HepG2 (cell line): ENCODE results near the gene PACS2. TPM values are rescaled to one million over a fixed set of nuclear protein-coding genes. Genes with fewer than 3 reads are reported as not detected.
A peak's percentile ranks its signal among the peaks of the same experiment; 100 is the strongest.

Experiments used
- ATAC-seq: fragments of 200-7000 bp; cut with Tn5 transposase; 3 replicates; pipeline ENCODE4 v1.9.1; 2020; ENCODE audit warnings: mild to moderate bottlenecking, moderate library complexity
- BruUV-seq: library from RNA; stranded (reverse); fragments of 400-500 nt; replicated peaks from 2 replicates; lab custom pipeline; 2021; lab: Mats Ljungman, UMichigan
- CTCF ChIA-PET: fragments of 300-600 bp; formaldehyde crosslinking; extraction: SDS; loops from one replicate; lab custom pipeline; 2021; ENCODE audit warnings: low total read pairs, inconsistent platforms, low intra/inter-chr PET ratio; lab: Yijun Ruan, JAX
- POLR2A ChIA-PET: fragments of 350-600 bp; sonication (Branson Sonifier 250); formaldehyde crosslinking; loops from one replicate; lab custom pipeline; 2020; ENCODE audit warnings: antibody characterized with exemption, inconsistent platforms; lab: Yijun Ruan, JAX
- DNase-seq: peaks from one replicate; pipeline ENCODE4 v3.0.0-alpha.2; 2015; ENCODE audit warnings: low spot score
- FAIRE-seq: peaks from 3 replicates; lab custom pipeline; 2011; peaks lifted over from hg19 to GRCh38; lab: Jason Lieb, UNC
- H2AFZ ChIP-seq: one replicate; pipeline ENCODE4 v1.6.1; 2011; ENCODE audit warnings: low read length, inconsistent platforms
- H3K27ac ChIP-seq: fragments of 300-600 bp; 3 replicates; pipeline ENCODE4 v1.8.0; 2011; ENCODE audit warnings: mixed run types, mild to moderate bottlenecking, mixed read lengths, low read length, inconsistent platforms; ENCODE audit not compliant: insufficient read depth; ENCODE audit errors: extremely low read length
- H3K27me3 ChIP-seq, 2 experiments: fragments of 200-600 bp in 1 of 2; 2 replicates in 1 of 2; 3 replicates in 1 of 2; pipeline versions ENCODE4 v1.6.0 to v1.8.0; 2011; ENCODE audit warnings: low read length in 2 of 2, mild to moderate bottlenecking in 2 of 2, moderate library complexity in 2 of 2, inconsistent platforms in 1 of 2; ENCODE audit not compliant: insufficient read depth in 2 of 2, control insufficient read depth in 1 of 2
- H3K36me3 ChIP-seq, 2 experiments: fragments of 200-600 bp in 1 of 2; replicated peaks in 1 of 2; 2 replicates in 1 of 2; 3 replicates in 1 of 2; pipeline versions ENCODE4 v1.5.1 to v1.8.0; 2011; ENCODE audit warnings: low read length in 2 of 2, inconsistent platforms in 1 of 2; ENCODE audit not compliant: insufficient read depth in 2 of 2, control insufficient read depth in 1 of 2
- H3K4me1 ChIP-seq: 2 replicates; pipeline ENCODE4 v1.5.1; 2012; ENCODE audit warnings: low read length, inconsistent platforms; ENCODE audit not compliant: insufficient read depth
- H3K4me2 ChIP-seq: 2 replicates; pipeline ENCODE4 v1.6.0; 2011; ENCODE audit warnings: low read depth, low read length, inconsistent platforms
- H3K4me3 ChIP-seq, 3 experiments: fragments of 200-600 bp in 1 of 3; sonication (generic), shearing (Covaris generic) in 1 of 3; replicated peaks in 1 of 3; 2 replicates each; pipeline ENCODE4 v1.5.1; 2011 to 2016; ENCODE audit warnings: low read length in 3 of 3, inconsistent platforms in 2 of 3, low read depth in 2 of 3, mild to moderate bottlenecking in 2 of 3, control low read depth in 1 of 3, mixed read lengths in 1 of 3; ENCODE audit not compliant: insufficient read depth in 1 of 3
- H3K79me2 ChIP-seq: one replicate; pipeline ENCODE4 v1.6.1; 2011; ENCODE audit warnings: low read length, inconsistent platforms; ENCODE audit not compliant: insufficient read depth
- H3K9ac ChIP-seq: 2 replicates; pipeline ENCODE4 v1.6.0; 2011; ENCODE audit warnings: mild to moderate bottlenecking, low read depth, low read length, inconsistent platforms; ENCODE audit not compliant: insufficient read depth
- H3K9me3 ChIP-seq: 2 replicates; pipeline ENCODE4 v1.5.1; 2012; ENCODE audit warnings: mild to moderate bottlenecking, low read length
- H4K20me1 ChIP-seq: 2 replicates; pipeline ENCODE4 v1.6.0; 2011; ENCODE audit warnings: inconsistent platforms, mild to moderate bottlenecking, low read length, moderate library complexity; ENCODE audit not compliant: insufficient read depth
- CREB3 ChIP-seq: sonication (generic); formaldehyde crosslinking; IDR thresholded peaks from 2 replicates; pipeline ENCODE4 v1.5.0; 2020; ENCODE audit warnings: missing genetic modification reagents
- HMG20B ChIP-seq: conservative IDR thresholded peaks from 2 replicates; pipeline ENCODE4 v1.6.1; 2016; ENCODE audit warnings: missing genetic modification reagents, missing compliant biosample characterization
- NR2F6 ChIP-seq, 2 experiments: IDR thresholded peaks; 2 replicates each; pipeline ENCODE4 v1.6.1; 2016; ENCODE audit warnings: antibody characterized with exemption in 1 of 2, mild to moderate bottlenecking in 1 of 2
- PAF1 ChIP-seq: IDR thresholded peaks from 2 replicates; pipeline ENCODE4 v1.6.1; 2016; ENCODE audit warnings: missing genetic modification reagents, missing compliant biosample characterization
- POLR2G ChIP-seq: fragments of 200-400 bp; formaldehyde crosslinking; IDR thresholded peaks from 2 replicates; pipeline ENCODE4 v1.6.1; 2018; ENCODE audit warnings: mild to moderate bottlenecking, low read depth, low read length, moderate library complexity
- TRIM24 ChIP-seq: sonication (generic); formaldehyde crosslinking; IDR thresholded peaks from 2 replicates; pipeline ENCODE4 v1.8.0; 2022; ENCODE audit warnings: mild to moderate bottlenecking, missing genetic modification reagents
- ZKSCAN5 ChIP-seq: sonication (generic); formaldehyde crosslinking; IDR thresholded peaks from 2 replicates; pipeline ENCODE4 v1.5.1; 2020; ENCODE audit warnings: mild to moderate bottlenecking, missing genetic modification reagents
- ZNF274 ChIP-seq: sonication (generic); formaldehyde crosslinking; IDR thresholded peaks from 2 replicates; pipeline ENCODE4 v1.5.1; 2020; ENCODE audit warnings: mild to moderate bottlenecking, missing genetic modification reagents
- ZNF3 ChIP-seq: IDR thresholded peaks from 2 replicates; pipeline ENCODE4 v1.7.0; 2017; ENCODE audit warnings: inconsistent platforms
- ZNF891 ChIP-seq: sonication (generic); formaldehyde crosslinking; IDR thresholded peaks from 2 replicates; pipeline ENCODE4 v1.5.0; 2020; ENCODE audit warnings: mild to moderate bottlenecking, missing genetic modification reagents
- WGBS: methylation state at CpG from one replicate; pipeline ENCODE4 v1.1.6; 2017; ENCODE audit warnings: low lambda C conversion rate; 5-methylcytosine and 5-hydroxymethylcytosine counted together
- in situ Hi-C: cut with HindIII; loops from 2 replicates; pipeline ENCODE4 v1.10.0; 2017; ENCODE audit warnings: low pct_unique_long_range_greater_than_20kb; ENCODE audit not compliant: extremely low pct_ligation_motif_present
- intact Hi-C: fragments of 100-400 bp; cut with micrococcal nuclease; formaldehyde crosslinking; loops from one replicate; pipeline ENCODE4 v1.10.0; 2022; ENCODE audit not compliant: unreplicated experiment
- polyA plus RNA-seq, 8 experiments: library from polyadenylated mRNA; depleted of rRNA in 3 of 8; stranded (reverse) in 7 of 8; unstranded in 1 of 8; fragments of >200 nt; fragmentation: Illumina TruSeq in 4 of 8; extraction: Trizol in 4 of 8; gene quantifications; 2 replicates each; pipeline versions ENCODE4 v1.2.1 to v1.2.3, GENCODE V29; 2011 to 2016; ENCODE audit warnings: low read depth in 4 of 8, missing spikeins in 1 of 8, mixed read lengths in 1 of 8; ENCODE audit not compliant: insufficient read depth in 1 of 8
- total RNA-seq, 5 experiments: library from RNA; depleted of rRNA; stranded (reverse); fragments of >200 nt; fragmentation: Illumina TruSeq; extraction: Trizol; gene quantifications; 2 replicates each; pipeline ENCODE4 v1.2.3, GENCODE V29; 2016; ENCODE audit warnings: low read depth in 1 of 5
- TF ChIP-seq, protein P1 (sequence below): sonication (generic); formaldehyde crosslinking; IDR thresholded peaks from 2 replicates; pipeline ENCODE4 v1.5.0; 2020; ENCODE audit warnings: missing genetic modification reagents
- TF ChIP-seq, protein P2 (sequence below): sonication (generic); formaldehyde crosslinking; IDR thresholded peaks from 2 replicates; pipeline ENCODE4 v1.4.0; 2020; ENCODE audit warnings: missing genetic modification reagents, borderline replicate concordance

PACS2 gene
- total and polyA plus RNA-seq, 2 of the 13 experiments (the other 11 are each of a cell fraction or from before 2014, with no cell fraction given), result 23.6 to 27.6 TPM

GRCh38 chr14:105432657-105433056 is 118.1 kb downstream of the PACS2 start:
- no peak for ATAC-seq
- H3K9me3 ChIP-seq, result no peaks in the 10 kb centered on the region
- no peak overlapping the region for H3K9ac ChIP-seq
- H2AFZ ChIP-seq, result no peak overlapping the region
- FAIRE-seq, result no peak
- DNase-seq, result no peak
- BruUV-seq, result no TSS peak
- in situ Hi-C loops (no loop called here), intact Hi-C loops (no loop called here)
- no peak overlapping the region for H3K4me2 ChIP-seq
- H3K36me3 ChIP-seq, result peaks cover 1 to 7% of the 10 kb centered on the region in 2 experiments; a peak in 2 of 5 replicates
- no peak overlapping the region for H3K27ac ChIP-seq
- 95% methylated on average over 12 of the region's 12 CpGs for WGBS
- no peak overlapping the region for H3K4me3 ChIP-seq
- H3K79me2 ChIP-seq, result peaks cover 38% of the 10 kb centered on the region
- TF ChIP-seq, protein P1, sequence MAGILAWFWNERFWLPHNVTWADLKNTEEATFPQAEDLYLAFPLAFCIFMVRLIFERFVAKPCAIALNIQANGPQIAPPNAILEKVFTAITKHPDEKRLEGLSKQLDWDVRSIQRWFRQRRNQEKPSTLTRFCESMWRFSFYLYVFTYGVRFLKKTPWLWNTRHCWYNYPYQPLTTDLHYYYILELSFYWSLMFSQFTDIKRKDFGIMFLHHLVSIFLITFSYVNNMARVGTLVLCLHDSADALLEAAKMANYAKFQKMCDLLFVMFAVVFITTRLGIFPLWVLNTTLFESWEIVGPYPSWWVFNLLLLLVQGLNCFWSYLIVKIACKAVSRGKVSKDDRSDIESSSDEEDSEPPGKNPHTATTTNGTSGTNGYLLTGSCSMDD, result no peak
- no peaks in the 10 kb centered on the region for H3K27me3 ChIP-seq
- 0 out of 2 replicates have a peak, but pooled peaks cover 3% of the 10 kb centered on the region for H4K20me1 ChIP-seq
- H3K4me1 ChIP-seq, result peaks cover 20% of the 10 kb centered on the region
- ChIA-PET POLR2A (no interaction called here), CTCF (no interaction called here)

- no peak for DNase-seq
- Histone ChIP-seq H3K9me3 (no peaks in the 10 kb centered on the region), H3K27ac (no peak overlapping the region), H3K36me3 (peaks cover 2 to 11% of the 10 kb centered on the region in 2 experiments; a peak in 2 of 5 replicates), H2AFZ (no peak overlapping the region), H3K4me1 (peaks cover 17% of the 10 kb centered on the region), H3K27me3 (no peaks in the 10 kb centered on the region), H3K4me2 (no peak overlapping the region), H3K79me2 (peaks cover 38% of the 10 kb centered on the region), H3K4me3 (no peak overlapping the region), H4K20me1 (0 out of 2 replicates have a peak, but pooled peaks cover 3% of the 10 kb centered on the region), H3K9ac (no peak overlapping the region)
- 80% methylated on average over 10 of the region's 17 CpGs for WGBS
- POLR2A ChIA-PET, result no interaction called here
- no peak for FAIRE-seq
- ATAC-seq, result peak; percentile 43
- no TSS peak for BruUV-seq
- CTCF ChIA-PET, result no interaction called here
- in situ Hi-C loops (no loop called here), intact Hi-C loops (no loop called here)
- no peak for TF ChIP-seq ZNF3 (CRISPR knock-in tag)
- TF ChIP-seq POLR2G, result peak; percentile 36
- TF ChIP-seq PAF1 (CRISPR knock-in tag), result 0 out of 2 replicates have a peak, but pooled peaks have one; percentile 62
- no peak for TF ChIP-seq ZNF274 (CRISPR knock-in tag)
- TF ChIP-seq CREB3 (CRISPR knock-in tag), result no peak
- TF ChIP-seq ZNF891 (CRISPR knock-in tag), result no peak
- TF ChIP-seq HMG20B (CRISPR knock-in tag), result no peak
- TF ChIP-seq, protein P2, sequence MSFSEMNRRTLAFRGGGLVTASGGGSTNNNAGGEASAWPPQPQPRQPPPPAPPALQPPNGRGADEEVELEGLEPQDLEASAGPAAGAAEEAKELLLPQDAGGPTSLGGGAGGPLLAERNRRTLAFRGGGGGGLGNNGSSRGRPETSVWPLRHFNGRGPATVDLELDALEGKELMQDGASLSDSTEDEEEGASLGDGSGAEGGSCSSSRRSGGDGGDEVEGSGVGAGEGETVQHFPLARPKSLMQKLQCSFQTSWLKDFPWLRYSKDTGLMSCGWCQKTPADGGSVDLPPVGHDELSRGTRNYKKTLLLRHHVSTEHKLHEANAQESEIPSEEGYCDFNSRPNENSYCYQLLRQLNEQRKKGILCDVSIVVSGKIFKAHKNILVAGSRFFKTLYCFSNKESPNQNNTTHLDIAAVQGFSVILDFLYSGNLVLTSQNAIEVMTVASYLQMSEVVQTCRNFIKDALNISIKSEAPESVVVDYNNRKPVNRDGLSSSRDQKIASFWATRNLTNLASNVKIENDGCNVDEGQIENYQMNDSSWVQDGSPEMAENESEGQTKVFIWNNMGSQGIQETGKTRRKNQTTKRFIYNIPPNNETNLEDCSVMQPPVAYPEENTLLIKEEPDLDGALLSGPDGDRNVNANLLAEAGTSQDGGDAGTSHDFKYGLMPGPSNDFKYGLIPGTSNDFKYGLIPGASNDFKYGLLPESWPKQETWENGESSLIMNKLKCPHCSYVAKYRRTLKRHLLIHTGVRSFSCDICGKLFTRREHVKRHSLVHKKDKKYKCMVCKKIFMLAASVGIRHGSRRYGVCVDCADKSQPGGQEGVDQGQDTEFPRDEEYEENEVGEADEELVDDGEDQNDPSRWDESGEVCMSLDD, result no peak
- no peak for TF ChIP-seq TRIM24 (CRISPR knock-in tag)
- TF ChIP-seq ZKSCAN5, result no peak
- TF ChIP-seq NR2F6 (IDR thresholded peaks at IDR 0.05), result peak; percentile 24; the same call in 1 of the 2 replicates
- TF ChIP-seq NR2F6 (CRISPR knock-in tag; IDR thresholded peaks at IDR 0.05), result no peak
Measured at GRCh38 chr14:105433161-105433605, 118.6 kb downstream of the PACS2 start.
